HG02678 (cell line): ENCODE measurements around the gene EFEMP1.

Source experiments
- ATAC-seq: cut with Tn5 transposase; IDR thresholded peaks from one replicate; pipeline ENCODE4 v1.9.1; 2021; ENCODE audit warnings: mild to moderate bottlenecking, moderate library complexity; ENCODE audit not compliant: unreplicated experiment

EFEMP1 gene

DNA sequence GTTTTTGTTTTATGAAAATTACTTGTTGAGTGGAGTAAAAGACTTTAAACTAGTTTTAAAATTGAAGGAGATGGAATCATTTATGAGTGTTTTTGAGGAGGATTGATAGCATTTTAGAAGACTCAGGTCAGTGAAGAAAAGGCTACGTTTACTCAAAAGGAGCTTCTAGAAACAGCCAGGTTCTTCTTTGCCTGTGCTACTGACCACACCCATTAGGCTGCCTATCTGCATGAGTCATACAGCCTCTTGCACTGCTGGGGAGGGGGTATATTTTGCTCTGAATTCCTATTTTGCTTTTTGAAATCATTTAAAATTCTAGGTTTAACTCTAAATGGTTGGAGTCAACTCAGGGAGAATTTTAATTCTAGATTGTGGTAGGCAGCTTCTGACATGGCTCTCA lies 22.3 kb downstream of the EFEMP1 start:
- no peak for ATAC-seq

DNA sequence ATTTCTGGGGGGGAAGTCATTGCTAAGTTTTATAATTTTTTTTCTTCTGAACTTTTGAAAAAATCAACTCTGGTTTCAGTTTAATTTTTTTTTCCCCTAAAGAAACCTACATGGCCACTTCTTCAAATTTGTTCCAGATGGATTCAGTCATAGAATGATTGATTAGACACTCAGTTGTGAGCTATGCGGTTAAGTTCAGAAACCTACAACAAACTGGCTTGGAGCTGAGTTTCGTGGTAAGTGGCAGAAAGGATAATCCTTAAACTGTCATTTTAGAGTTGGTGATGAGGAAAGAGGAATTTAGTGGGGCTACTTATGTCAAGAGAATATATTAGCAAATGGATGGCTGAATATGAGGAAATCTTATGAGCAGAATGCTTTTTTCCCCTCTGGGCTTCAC lies 23.7 kb downstream of the EFEMP1 start:
- ATAC-seq: no peak

DNA sequence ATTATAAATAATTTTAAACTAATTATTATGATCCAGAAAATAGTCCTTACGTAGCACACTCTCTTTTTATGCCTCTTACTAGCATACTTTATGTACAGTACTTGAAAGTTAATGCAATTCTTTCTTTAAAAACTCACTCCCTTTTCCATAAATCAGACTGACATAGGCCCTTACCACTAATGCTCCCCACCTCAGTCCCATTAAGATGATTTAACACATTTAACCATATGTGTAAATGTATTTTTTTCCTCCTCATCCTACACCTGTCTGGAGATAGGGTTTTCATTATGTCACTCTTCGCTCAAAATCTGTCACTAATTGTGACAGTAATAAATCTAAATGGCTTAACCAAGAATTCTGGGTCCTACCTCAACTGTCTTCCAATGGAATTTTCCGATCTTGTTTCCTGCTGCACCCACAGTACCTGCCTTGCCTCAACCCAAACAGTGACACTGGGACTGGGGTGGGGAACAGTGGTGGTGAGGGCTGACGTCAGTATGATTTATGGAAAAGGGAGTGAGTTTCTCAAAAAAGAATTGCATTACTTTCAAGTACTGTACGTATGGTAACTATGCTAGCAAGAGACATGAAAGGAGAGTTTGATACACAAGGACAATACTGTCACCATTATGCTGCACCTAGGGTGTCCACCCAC lies 25.1 kb downstream of the EFEMP1 start:
- ATAC-seq: no peak

DNA sequence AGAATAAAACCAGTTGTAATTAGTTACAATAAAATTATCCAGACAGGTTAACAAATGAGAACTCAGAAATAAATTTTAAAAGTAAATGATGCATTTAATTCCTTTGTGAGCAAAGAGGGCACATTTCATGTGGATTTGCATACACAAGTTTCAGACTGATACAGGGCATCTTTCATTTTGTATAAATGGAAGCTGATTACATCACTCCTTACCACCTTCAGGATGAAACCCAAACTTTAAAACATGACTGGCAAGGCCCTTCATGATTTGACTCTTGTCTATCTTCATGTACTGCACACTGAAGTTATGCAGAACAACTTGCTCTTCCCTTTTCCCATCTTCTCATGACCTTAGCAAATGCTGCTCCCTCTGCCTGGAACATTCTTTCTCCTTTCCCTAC lies 26.9 kb downstream of the EFEMP1 start:
- ATAC-seq: no peak

DNA sequence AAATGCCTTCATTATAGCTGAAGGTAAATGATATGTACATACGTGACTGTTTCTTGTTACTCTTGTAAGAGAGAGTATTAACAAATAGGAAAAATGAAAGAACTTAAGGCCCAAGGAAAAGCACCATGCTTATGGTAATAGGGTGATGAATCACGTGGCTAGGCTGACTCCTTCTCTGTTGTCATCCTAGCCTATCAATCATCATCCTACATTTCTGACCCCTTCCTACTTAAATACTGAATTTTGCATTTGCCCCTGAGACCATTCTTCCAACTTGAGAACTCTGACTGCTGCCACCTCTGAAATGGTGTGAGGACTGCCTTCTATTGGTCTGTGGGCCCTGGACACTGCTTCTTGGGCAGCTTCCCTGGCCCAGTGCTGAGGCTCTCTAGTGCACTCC lies 28.9 kb downstream of the EFEMP1 start:
- ATAC-seq: no peak

DNA sequence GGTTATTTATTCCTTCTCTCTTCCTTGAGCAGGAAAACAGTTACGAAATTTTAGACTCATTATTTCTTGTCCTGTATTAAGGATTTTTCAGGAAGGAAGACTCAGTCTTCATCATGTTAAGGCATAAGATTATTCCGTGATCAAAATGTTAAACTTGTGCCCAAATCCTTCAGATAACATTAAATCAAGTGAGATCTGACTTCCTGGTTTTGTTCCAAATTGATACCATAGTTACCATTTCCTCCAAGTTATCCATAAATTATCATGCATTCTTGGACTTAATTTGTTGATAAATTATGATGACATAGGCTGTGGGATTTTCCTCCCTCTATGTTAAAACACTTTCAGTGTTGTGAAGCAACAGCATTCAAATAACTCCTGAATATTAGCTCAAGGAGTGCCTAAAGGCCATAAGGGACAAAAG lies 31.9 kb downstream of the EFEMP1 start:
- ATAC-seq: no peak

DNA sequence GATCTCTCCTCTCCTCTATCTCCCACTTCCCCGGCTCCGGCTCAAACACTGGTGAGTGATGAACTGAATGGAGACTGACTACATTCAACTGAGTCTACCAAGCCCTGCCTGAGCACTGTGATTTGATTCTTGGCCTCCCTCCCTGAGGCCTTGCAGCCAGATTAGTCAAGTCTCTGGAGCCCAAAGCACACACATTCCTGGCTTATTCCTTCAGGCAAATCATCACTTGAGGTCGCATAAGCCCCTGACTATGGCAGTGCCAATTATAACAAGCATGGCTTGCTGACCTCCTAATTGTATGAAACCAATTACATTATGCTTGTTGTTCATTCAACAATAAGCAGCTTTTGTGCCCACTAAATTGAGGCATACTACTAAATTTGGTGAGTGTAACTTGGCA lies 34.6 kb downstream of the EFEMP1 start:
- ATAC-seq: no peak

DNA sequence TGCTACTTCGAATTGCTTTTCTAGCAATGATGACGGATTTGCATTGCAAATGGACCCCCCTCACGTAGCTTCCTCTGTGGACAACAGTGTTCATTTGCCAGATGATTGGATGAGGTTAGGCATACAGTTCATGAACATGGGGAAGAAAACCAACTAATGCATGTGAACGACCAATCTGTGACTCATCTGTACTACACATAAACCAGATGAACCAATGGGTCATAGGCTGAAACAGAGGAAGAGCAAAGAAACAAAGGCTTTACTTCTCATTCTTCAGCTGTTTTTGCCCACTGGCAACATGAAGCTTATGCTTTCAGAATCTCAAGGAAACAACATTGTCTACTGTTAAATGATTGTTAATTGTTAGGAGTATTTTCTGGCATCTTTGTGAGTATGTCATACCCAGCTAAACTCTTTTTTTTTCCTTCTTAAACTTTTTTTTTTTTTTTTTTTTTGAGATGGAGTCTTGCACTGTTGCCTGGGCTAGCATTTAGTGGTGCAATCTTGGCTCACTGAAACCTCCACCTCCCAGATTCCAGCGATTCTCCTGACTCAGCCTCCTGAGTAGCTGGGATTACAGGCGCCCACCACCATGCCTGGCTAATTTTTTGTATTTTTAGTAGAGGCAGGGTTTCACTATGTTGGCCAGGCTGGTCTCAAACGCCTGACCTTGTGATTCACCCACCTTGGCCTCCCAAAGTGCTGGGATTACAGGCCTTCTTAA lies 35.5 kb downstream of the EFEMP1 start:
- no peak for ATAC-seq

DNA sequence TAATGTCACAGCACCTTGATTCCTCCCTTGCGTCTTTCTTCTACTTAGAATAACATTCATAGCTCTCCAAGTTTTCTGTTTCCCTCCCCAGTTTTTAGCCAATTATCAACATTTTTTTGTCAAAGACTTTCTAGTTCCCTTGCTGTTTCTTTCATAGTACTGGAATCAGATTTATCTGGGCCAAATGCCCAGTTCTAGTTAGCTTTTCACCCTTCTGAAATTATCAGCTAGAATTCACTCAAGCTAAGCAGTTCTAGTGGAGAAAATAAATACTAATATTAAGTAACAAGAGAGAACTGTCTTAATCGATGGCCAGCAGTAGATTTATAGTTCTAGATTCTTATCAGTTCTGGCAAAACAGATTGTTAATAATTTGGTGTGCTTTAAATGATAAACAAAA lies 36.2 kb downstream of the EFEMP1 start:
- no peak for ATAC-seq

DNA sequence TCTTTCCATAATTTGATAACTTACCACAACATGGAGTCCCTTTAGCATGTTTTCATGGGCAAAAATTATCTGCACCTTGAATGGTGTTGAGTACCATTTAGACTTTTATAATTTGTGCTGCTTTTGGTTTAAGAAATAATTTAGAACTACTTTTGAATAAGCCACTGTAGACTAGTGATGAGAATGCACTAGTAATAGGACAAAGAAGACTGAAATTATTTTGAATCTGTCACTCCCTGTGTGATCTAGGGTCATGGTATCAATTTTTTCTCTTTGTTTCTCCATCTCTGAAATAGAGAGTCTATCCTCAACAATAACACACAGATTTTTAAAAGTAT lies 37.7 kb downstream of the EFEMP1 start:
- no peak for ATAC-seq

DNA sequence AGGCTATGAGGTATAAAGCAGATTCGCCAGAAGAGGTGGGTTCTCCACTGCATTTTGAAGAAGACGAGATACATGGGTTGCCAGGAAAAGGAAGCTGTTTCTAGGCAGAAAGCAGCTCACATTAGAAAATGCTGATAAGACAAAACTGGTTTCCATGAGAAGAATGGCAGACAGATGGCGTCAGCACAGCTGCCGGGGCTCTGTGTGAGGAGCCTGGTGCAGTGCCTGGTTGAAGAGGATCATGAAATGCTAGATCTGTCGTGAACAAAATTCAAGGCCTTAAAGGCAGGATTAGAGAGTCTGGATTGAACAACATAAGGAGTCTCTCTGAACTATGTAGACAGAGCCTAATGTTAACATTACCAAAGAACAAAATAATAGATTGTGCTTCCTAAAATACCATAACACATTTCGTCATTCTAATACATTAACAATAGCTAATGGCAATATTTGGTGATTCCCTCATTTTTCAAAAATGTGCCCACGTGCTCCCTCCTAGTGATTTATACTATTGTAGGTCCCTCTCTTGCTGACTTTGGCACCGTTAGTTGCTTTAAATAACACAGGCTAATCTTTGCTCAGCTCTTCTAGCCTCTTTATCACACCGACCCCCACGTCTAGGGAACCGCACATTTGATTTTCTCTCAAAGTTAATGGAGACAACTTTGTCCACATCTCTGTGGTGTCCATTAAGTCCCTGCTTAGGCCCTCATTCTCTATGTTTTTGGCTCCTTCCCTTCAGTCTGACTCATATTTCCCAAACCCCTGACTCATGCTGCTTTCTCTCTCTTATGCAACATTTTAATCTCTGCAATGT lies 38.2 kb downstream of the EFEMP1 start:
- ATAC-seq: no peak

DNA sequence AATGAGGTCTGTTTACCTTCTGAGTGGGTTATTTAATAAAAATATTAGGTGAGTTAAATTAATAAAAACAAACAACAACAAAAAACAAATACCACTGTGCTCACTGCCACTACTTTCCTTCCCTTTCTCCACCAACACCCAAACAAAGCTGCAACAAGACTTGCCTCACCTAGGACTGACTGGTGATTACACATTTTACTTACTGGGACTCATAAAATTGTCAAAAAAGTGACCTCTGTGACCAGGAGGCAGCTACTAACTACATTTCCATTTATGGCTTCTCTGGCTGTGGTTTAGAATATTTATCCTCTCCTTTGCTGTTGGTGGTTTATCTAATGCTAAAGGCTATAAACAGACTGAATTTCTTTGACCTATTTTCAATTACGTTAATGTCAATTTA lies 39.8 kb downstream of the EFEMP1 start:
- no peak for ATAC-seq

DNA sequence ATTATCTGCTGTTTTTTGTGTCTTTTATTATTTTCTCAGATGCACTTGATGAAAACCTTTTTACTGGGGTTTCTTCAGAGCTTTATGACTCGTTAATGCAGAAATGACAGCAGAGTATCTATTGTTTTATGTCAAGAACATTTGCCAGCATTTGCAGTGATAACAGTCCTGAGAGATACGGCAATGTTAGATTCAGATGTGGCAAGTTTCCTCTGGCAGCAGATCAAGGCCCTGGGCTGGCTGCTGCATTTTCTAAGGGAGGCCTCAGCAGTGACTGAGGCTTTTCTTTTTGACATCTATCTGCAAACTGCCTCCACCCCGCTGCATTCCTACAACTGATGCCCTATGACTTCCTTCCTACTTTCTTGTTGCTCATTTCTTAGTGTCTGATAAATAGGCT lies 40.2 kb downstream of the EFEMP1 start:
- no peak for ATAC-seq

DNA sequence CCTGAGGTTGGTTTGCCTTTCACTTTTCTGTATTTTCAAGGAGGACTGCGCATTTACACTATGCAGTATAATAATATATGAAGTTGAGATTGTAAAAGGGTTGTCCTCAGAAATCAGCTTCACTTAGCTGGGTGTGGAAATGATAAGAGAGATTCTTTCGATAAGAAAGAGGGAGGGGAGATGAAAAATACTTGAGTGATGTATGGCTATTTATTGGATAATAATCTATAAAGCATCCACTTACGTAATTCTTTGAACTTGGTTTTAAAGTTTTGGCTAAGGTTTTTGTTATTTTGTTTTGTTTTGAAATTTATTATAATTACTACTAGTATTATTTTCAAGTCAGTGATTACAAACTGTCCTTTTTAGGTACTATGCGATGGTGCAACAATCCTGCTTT lies 40.6 kb downstream of the EFEMP1 start:
- no peak for ATAC-seq

DNA sequence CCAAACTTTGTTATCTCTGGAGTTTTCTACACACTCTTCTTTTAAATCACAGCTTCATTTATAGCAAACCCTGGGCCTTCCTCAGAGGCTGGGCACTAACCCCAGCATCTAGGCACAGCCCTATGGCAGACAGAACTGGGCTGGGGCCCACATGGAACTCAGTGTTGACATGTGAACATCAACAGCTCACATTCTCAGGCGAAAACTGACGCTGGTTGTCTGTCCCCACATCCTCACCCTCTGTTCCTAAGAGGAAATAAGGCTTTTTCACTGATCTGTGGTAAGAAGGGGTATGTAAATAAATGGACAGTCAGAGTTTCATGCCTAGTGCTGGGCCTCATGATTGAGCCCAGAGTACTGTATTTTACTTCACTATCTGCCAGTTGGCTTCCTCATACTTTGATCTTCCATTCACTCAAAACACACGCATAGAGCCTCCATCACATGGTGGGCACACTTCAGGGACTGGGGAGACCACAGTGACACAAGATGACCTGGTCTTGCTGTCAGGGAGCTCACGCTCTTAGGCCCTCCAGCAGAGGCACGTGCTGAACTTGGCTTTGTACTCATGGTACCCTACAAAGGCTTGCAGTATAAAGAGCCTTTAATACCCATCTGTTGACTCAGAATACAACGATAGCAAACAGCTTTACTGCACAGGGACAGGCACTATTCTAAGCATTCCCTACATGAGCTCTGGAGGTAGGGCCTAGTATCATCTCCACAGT lies 43.0 kb downstream of the EFEMP1 start:
- no peak for ATAC-seq

DNA sequence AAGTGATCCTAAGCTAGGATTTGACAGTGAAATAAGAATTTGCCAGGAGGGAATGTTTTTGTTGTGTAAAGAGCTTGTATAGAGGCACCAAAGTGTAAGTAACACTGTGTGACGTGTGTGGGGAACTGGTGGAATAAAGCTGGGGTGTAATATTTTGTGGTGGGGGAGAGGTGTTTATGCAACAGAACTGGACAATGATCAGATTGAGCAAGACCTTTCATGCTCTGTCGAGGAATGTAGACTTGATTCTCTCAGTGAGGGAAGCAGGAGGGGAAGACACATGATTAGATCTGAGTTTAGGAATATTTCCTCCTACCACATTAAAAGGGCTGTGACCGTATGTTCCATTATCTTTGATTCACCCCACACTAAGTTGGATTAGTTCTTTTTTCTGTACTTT lies 43.6 kb downstream of the EFEMP1 start:
- no peak for ATAC-seq

DNA sequence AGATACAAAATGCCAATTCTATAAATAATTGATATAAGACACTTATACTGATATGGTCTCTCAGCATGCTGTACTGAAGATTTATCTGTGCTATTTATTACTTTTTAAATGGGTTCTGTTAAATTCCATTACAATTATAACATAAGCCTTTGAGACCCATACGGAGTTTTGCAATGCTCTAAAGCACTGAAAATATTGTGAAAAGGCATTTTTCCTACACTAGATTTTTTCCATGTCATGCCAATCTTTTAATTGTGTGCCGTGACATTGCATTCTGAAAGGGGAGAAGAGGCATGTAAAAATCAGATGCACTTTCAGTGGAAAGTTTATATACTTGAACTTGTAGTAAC lies 46.5 kb downstream of the EFEMP1 start:
- ATAC-seq: no peak

DNA sequence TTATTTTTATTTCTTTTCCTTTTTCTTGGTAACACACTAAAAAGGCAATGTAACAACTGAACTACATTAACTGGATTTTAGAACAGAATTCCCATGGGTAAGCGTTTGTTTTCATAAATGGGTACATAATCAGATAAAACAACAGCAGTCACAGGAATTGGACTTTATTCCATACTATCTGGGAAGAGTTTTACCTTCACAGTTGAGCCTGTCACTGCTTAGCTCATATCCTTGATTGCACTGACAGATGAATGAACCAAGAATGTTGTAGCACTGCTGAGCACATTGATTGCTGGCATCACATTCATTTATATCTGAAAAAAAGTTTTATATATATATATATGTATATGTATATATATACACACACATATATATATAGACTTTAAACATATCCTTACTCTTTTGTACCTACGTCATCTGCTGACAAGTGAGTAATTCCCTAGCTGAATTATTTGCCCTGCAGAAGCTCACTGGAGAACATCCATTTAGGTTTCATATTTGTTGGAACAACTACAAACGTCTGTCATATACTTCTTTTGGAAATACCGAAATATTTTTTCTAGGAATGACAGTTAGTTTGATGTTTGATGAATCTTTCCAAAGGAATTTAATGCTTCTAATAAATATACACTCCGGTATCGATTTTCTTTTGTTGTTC lies 47.0 kb downstream of the EFEMP1 start:
- no peak for ATAC-seq

DNA sequence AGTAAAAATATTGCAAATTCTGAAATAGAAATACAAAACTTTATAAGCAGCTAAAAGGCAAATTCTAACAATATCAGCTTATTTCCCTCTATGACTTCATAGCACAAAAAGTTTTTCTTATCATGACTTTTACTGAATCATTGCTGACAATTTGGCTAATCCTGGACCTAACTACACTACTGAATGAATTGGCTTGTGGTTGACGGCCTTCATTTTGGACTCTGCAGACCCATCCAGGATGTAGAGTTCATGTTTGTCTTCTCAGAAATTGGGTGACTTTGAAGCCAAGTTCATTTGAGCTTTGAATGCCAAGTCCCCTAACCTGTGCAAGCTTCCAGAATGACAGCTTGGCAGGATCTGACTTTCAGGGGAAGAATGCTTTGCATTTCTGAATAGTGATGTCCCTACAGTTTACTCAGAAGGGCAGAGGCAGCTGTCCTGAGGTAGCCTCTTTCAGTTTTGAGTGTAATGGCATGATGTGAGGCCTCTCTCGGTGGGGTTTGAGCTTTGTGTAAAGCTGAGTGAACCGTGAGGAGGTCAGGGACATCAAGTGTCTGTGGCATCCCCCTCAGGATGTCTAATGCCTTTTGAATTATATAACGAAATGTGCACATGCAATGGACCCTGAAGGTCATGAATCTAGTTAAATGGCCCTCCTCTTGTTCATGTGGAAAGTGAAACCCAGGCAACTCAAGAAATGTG lies 48.0 kb downstream of the EFEMP1 start:
- no peak for ATAC-seq

DNA sequence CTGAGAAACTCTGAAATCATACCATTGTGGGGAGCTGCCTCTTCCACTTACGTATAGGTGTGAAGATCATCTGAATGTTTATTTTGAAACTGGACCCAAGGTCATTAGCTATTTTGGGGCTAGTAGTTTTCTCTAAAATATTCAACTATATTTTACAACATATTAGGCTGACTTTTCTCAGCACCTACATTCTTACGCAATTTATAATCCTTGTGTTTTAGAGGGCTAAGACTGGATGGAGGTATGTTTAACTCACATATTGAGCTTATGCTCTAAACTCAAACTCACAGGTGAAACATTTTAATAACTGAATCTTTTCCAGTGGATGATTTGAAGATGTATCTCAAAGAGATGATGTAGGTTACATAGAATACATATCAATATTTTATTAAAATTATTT lies 49.2 kb downstream of the EFEMP1 start:
- no peak for ATAC-seq
